GM12801 (cell line): ENCODE measurements around the gene CACNA1C.

Source experiments
- CTCF ChIP-seq: IDR thresholded peaks from one replicate; pipeline ENCODE4 v1.5.1; 2011; ENCODE audit warnings: control low read depth; ENCODE audit not compliant: insufficient read length; ENCODE audit errors: extremely low read depth

Gene CACNA1C

GRCh38 chr12:2248901-2249381 is 196.2 kb downstream of the CACNA1C start:
- TF ChIP-seq CTCF = no peak

- TF ChIP-seq CTCF = no peak
Observed at GRCh38 chr12:2250797-2251196, 198.0 kb downstream of the CACNA1C start.

- no peak for TF ChIP-seq CTCF
Observed at GRCh38 chr12:2251526-2252209, 198.9 kb downstream of the CACNA1C start.

GRCh38 chr12:2255311-2255710 is 202.5 kb downstream of the CACNA1C start:
- no peak for TF ChIP-seq CTCF

- no peak for TF ChIP-seq CTCF
Observed at GRCh38 chr12:2256453-2256852, 203.7 kb downstream of the CACNA1C start.

GRCh38 chr12:2256915-2257314 is 204.1 kb downstream of the CACNA1C start:
- no peak for TF ChIP-seq CTCF

GRCh38 chr12:2258025-2258424 is 205.2 kb downstream of the CACNA1C start:
- TF ChIP-seq CTCF = no peak
